ENCODE data around the gene DDTL.

DNA sequence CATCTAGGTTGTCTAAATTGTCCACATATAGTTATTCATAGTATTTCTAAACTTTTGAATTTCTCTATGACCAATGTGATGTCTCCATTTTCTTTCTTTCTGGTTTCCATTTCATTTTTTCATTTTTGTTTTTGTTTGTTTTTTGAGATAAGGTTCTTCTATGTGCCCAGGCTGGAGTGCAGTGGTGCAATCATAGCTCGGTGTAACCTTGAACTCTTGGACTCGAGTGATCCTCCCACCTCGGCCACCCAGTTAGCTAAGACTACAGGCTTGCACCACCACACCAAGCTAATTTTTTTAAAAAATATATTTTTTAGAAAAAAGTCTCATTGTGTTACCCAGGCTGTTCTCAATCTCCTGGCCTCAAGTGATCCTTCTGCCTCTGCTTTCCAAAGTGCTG, 30.4 kb downstream of the DDTL start:
- TF ChIP-seq RAD21 (IDR thresholded peaks at IDR 0.05; ENCODE audit: low read length) (no peak), RFX5 (IDR thresholded peaks at IDR 0.05; ENCODE audit: low read depth, low read length) (no peak), MXI1 (IDR thresholded peaks at IDR 0.05; ENCODE audit: borderline replicate concordance, low read depth, low read length) (no peak), CHD1 (IDR thresholded peaks at IDR 0.05; ENCODE audit: low read depth, low read length) (no peak)
- TF ChIP-seq, protein P1, sequence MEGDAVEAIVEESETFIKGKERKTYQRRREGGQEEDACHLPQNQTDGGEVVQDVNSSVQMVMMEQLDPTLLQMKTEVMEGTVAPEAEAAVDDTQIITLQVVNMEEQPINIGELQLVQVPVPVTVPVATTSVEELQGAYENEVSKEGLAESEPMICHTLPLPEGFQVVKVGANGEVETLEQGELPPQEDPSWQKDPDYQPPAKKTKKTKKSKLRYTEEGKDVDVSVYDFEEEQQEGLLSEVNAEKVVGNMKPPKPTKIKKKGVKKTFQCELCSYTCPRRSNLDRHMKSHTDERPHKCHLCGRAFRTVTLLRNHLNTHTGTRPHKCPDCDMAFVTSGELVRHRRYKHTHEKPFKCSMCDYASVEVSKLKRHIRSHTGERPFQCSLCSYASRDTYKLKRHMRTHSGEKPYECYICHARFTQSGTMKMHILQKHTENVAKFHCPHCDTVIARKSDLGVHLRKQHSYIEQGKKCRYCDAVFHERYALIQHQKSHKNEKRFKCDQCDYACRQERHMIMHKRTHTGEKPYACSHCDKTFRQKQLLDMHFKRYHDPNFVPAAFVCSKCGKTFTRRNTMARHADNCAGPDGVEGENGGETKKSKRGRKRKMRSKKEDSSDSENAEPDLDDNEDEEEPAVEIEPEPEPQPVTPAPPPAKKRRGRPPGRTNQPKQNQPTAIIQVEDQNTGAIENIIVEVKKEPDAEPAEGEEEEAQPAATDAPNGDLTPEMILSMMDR (conservative IDR thresholded peaks at IDR 0.05; ENCODE audit: low read depth, low read length), result no peak
- TF ChIP-seq, protein P2, sequence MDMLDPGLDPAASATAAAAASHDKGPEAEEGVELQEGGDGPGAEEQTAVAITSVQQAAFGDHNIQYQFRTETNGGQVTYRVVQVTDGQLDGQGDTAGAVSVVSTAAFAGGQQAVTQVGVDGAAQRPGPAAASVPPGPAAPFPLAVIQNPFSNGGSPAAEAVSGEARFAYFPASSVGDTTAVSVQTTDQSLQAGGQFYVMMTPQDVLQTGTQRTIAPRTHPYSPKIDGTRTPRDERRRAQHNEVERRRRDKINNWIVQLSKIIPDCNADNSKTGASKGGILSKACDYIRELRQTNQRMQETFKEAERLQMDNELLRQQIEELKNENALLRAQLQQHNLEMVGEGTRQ (IDR thresholded peaks at IDR 0.05; ENCODE audit: low read depth, low read length), result no peak

Measured in IMR-90 (cell line).